ENCODE measurements around the gene SSPN. TPM values are rescaled to one million over a fixed set of nuclear protein-coding genes. Genes with fewer than 3 reads are reported as not detected.

The SSPN gene
- total RNA-seq, 1 experiment from 2014 or later, result 3.1 TPM

DNA sequence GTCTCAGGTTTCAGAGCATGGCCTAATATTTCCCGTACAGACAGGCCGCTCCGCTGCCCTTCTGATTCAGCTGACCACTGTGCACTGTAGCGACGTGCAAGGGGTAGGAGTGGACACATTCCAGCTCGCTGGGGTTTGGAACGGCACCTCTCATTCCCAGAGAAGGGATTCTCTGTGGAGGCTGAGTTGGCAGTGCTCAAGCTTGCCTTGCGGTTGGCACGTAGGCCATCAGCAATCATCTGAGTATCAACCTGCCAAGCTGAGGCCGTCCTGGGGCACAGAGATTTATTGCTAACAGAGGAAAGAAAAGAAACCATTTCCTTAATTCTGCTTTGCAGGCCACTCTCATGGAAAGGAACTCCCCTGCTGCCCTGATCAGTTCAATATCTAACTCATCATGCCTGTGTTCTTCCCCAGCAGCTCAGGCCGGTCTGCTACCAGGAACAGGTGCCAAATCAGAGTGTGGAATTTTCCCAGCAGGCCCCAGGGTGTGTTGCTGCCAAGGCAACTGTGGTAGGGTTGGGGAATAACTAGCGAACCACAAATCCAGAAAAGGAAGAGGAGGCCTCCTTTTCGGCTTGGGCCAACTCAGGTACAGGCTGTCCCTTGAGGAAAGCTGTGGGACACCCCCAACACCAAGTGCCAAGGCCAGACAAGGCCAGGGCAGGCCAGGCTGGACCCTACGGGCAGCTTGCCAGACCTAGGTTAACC is 92.5 kb downstream of the SSPN start:
- Histone ChIP-seq H3K4me3 (ENCODE audit: low read depth, low read length) (no peak overlapping the region), H3K4me1 (no peaks in the 10 kb centered on the region), H3K36me3 (ENCODE audit: control insufficient read depth, insufficient read depth, low read length) (no peaks in the 10 kb centered on the region), H3K9me3 (0 out of 2 replicates have a peak, but pooled peaks cover 2% of the 10 kb centered on the region), H3K27me3 (replicated peaks; ENCODE audit: control insufficient read depth, insufficient read depth, low read length) (no peaks in the 10 kb centered on the region)
- Mint-ChIP-seq H3K27me3 (ENCODE audit: insufficient read depth, unreplicated experiment) (no peaks in the 10 kb centered on the region), H3K27ac (ENCODE audit: unreplicated experiment) (no peak overlapping the region), H3K36me3 (ENCODE audit: insufficient read depth, unreplicated experiment) (no peaks in the 10 kb centered on the region), H3K9me3 (ENCODE audit: unreplicated experiment) (no peaks in the 10 kb centered on the region), H3K4me1 (ENCODE audit: low read depth, unreplicated experiment) (peaks cover 7% of the 10 kb centered on the region), H3K4me3 (ENCODE audit: unreplicated experiment) (no peak overlapping the region)
- POLR2A ChIA-PET, result no interaction called here
- CTCF ChIA-PET, result no interaction called here
- no peak for DNase-seq
- intact Hi-C loops (cut with micrococcal nuclease; ENCODE audit: unreplicated experiment), result no loop called here
- TF ChIP-seq, protein P1, sequence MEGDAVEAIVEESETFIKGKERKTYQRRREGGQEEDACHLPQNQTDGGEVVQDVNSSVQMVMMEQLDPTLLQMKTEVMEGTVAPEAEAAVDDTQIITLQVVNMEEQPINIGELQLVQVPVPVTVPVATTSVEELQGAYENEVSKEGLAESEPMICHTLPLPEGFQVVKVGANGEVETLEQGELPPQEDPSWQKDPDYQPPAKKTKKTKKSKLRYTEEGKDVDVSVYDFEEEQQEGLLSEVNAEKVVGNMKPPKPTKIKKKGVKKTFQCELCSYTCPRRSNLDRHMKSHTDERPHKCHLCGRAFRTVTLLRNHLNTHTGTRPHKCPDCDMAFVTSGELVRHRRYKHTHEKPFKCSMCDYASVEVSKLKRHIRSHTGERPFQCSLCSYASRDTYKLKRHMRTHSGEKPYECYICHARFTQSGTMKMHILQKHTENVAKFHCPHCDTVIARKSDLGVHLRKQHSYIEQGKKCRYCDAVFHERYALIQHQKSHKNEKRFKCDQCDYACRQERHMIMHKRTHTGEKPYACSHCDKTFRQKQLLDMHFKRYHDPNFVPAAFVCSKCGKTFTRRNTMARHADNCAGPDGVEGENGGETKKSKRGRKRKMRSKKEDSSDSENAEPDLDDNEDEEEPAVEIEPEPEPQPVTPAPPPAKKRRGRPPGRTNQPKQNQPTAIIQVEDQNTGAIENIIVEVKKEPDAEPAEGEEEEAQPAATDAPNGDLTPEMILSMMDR (IDR thresholded peaks at IDR 0.05; ENCODE audit: insufficient read depth in 1 of 2, low read depth in 1 of 2, low read length in 1 of 2, severe bottlenecking in 1 of 2, unreplicated experiment in 1 of 2), result no peak
- no TSS peak for BruUV-seq (replicated peaks)

DNA sequence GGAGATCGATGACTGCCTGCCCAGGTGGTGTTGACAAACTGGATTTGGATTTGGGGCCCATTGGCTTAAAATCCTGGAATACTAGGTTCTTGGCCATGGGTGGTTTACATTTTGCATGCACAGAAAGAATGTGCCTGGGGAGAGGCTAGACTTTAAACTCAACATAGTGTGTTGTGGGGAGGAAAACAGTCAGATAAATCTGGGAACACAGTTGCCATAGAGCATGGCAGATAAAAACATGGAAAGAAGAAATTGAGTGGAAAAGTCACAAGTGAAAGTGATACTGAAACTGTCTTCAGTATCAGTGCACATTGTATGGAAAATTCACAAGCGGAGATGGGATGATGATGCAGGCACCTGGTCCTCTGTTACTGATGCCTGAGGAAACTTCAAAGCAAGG is 95.2 kb downstream of the SSPN start:
- DNase-seq, result no peak
- no peaks in the 10 kb centered on the region for H3K9me3 Mint-ChIP-seq (ENCODE audit: unreplicated experiment)
- no peaks in the 10 kb centered on the region for H3K27me3 Mint-ChIP-seq (ENCODE audit: insufficient read depth, unreplicated experiment)
- peaks cover 7% of the 10 kb centered on the region for H3K4me1 Mint-ChIP-seq (ENCODE audit: low read depth, unreplicated experiment)
- Histone ChIP-seq H3K36me3 (ENCODE audit: control insufficient read depth, insufficient read depth, low read length) (no peaks in the 10 kb centered on the region), H3K4me3 (ENCODE audit: low read depth, low read length) (no peak overlapping the region), H3K9me3 (0 out of 2 replicates have a peak, but pooled peaks cover 2% of the 10 kb centered on the region), H3K4me1 (no peaks in the 10 kb centered on the region), H3K27me3 (replicated peaks; ENCODE audit: control insufficient read depth, insufficient read depth, low read length) (no peaks in the 10 kb centered on the region)
- intact Hi-C loops (cut with micrococcal nuclease; ENCODE audit: unreplicated experiment), result no loop called here
- H3K4me3 Mint-ChIP-seq (ENCODE audit: unreplicated experiment), result no peak overlapping the region
- ChIA-PET CTCF (no interaction called here), POLR2A (no interaction called here)
- no peak overlapping the region for H3K27ac Mint-ChIP-seq (ENCODE audit: unreplicated experiment)
- no TSS peak for BruUV-seq (replicated peaks)
- H3K36me3 Mint-ChIP-seq (ENCODE audit: insufficient read depth, unreplicated experiment), result no peaks in the 10 kb centered on the region
- TF ChIP-seq, protein P1 (IDR thresholded peaks at IDR 0.05; ENCODE audit: insufficient read depth in 1 of 2, low read depth in 1 of 2, low read length in 1 of 2, severe bottlenecking in 1 of 2, unreplicated experiment in 1 of 2), result no peak

- no peaks in the 10 kb centered on the region for H3K9me3 ChIP-seq
- no TSS peak for BruUV-seq (replicated peaks)
- H3K36me3 ChIP-seq (ENCODE audit: control insufficient read depth, insufficient read depth, low read length), result no peaks in the 10 kb centered on the region
- DNase-seq, result no peak
- no peak overlapping the region for H3K4me3 Mint-ChIP-seq (ENCODE audit: unreplicated experiment)
- H3K4me1 ChIP-seq, result no peaks in the 10 kb centered on the region
- intact Hi-C loops (cut with micrococcal nuclease; ENCODE audit: unreplicated experiment), result no loop called here
- H3K27ac Mint-ChIP-seq (ENCODE audit: unreplicated experiment), result no peak overlapping the region
- peaks cover 7% of the 10 kb centered on the region for H3K4me1 Mint-ChIP-seq (ENCODE audit: low read depth, unreplicated experiment)
- H3K36me3 Mint-ChIP-seq (ENCODE audit: insufficient read depth, unreplicated experiment), result no peaks in the 10 kb centered on the region
- ChIA-PET POLR2A (interaction anchor here (0.7 kb wide), 1 partner anchor 42 kb away, joined by 3 read pairs; no protein-coding TSS in a partner anchor), CTCF (no interaction called here)
- no peak overlapping the region for H3K4me3 ChIP-seq (ENCODE audit: low read depth, low read length)
- TF ChIP-seq, protein P1 (IDR thresholded peaks at IDR 0.05; ENCODE audit: insufficient read depth in 1 of 2, low read depth in 1 of 2, low read length in 1 of 2, severe bottlenecking in 1 of 2, unreplicated experiment in 1 of 2), result no peak
- no peaks in the 10 kb centered on the region for H3K27me3 ChIP-seq (replicated peaks; ENCODE audit: control insufficient read depth, insufficient read depth, low read length)
- H3K27me3 Mint-ChIP-seq (ENCODE audit: insufficient read depth, unreplicated experiment), result no peaks in the 10 kb centered on the region
- no peaks in the 10 kb centered on the region for H3K9me3 Mint-ChIP-seq (ENCODE audit: unreplicated experiment)
Measured at GRCh38 chr12:26292596-26292995, 97.2 kb downstream of the SSPN start.

Measured in Caco-2 (cell line).